HepG2 (cell line): Measurements from ENCODE around the gene PGAP1. TPM values are rescaled to one million over a fixed set of nuclear protein-coding genes. Genes with fewer than 3 reads are reported as not detected.

Source experiments
- ATAC-seq: fragments of 200-7000 bp; cut with Tn5 transposase; 3 replicates; pipeline ENCODE4 v1.9.1; 2020; ENCODE audit warnings: mild to moderate bottlenecking, moderate library complexity
- BruUV-seq: library from RNA; stranded (reverse); fragments of 400-500 nt; replicated peaks from 2 replicates; lab custom pipeline; 2021; lab: Mats Ljungman, UMichigan
- CTCF ChIA-PET: fragments of 300-600 bp; formaldehyde crosslinking; extraction: SDS; loops from one replicate; lab custom pipeline; 2021; ENCODE audit warnings: low total read pairs, inconsistent platforms, low intra/inter-chr PET ratio; lab: Yijun Ruan, JAX
- POLR2A ChIA-PET: fragments of 350-600 bp; sonication (Branson Sonifier 250); formaldehyde crosslinking; loops from one replicate; lab custom pipeline; 2020; ENCODE audit warnings: antibody characterized with exemption, inconsistent platforms; lab: Yijun Ruan, JAX
- DNase-seq: peaks from one replicate; pipeline ENCODE4 v3.0.0-alpha.2; 2015; ENCODE audit warnings: low spot score
- FAIRE-seq: peaks from 3 replicates; lab custom pipeline; 2011; peaks lifted over from hg19 to GRCh38; lab: Jason Lieb, UNC
- H2AFZ ChIP-seq: one replicate; pipeline ENCODE4 v1.6.1; 2011; ENCODE audit warnings: low read length, inconsistent platforms
- H3K27ac ChIP-seq: fragments of 300-600 bp; 3 replicates; pipeline ENCODE4 v1.8.0; 2011; ENCODE audit warnings: mixed run types, mild to moderate bottlenecking, mixed read lengths, low read length, inconsistent platforms; ENCODE audit not compliant: insufficient read depth; ENCODE audit errors: extremely low read length
- H3K27me3 ChIP-seq, 2 experiments: fragments of 200-600 bp in 1 of 2; 2 replicates in 1 of 2; 3 replicates in 1 of 2; pipeline versions ENCODE4 v1.6.0 to v1.8.0; 2011; ENCODE audit warnings: low read length in 2 of 2, mild to moderate bottlenecking in 2 of 2, moderate library complexity in 2 of 2, inconsistent platforms in 1 of 2; ENCODE audit not compliant: insufficient read depth in 2 of 2, control insufficient read depth in 1 of 2
- H3K36me3 ChIP-seq, 2 experiments: fragments of 200-600 bp in 1 of 2; replicated peaks in 1 of 2; 2 replicates in 1 of 2; 3 replicates in 1 of 2; pipeline versions ENCODE4 v1.5.1 to v1.8.0; 2011; ENCODE audit warnings: low read length in 2 of 2, inconsistent platforms in 1 of 2; ENCODE audit not compliant: insufficient read depth in 2 of 2, control insufficient read depth in 1 of 2
- H3K4me1 ChIP-seq: 2 replicates; pipeline ENCODE4 v1.5.1; 2012; ENCODE audit warnings: low read length, inconsistent platforms; ENCODE audit not compliant: insufficient read depth
- H3K4me2 ChIP-seq: 2 replicates; pipeline ENCODE4 v1.6.0; 2011; ENCODE audit warnings: low read depth, low read length, inconsistent platforms
- H3K4me3 ChIP-seq, 3 experiments: fragments of 200-600 bp in 1 of 3; sonication (generic), shearing (Covaris generic) in 1 of 3; replicated peaks in 1 of 3; 2 replicates each; pipeline ENCODE4 v1.5.1; 2011 to 2016; ENCODE audit warnings: low read length in 3 of 3, inconsistent platforms in 2 of 3, low read depth in 2 of 3, mild to moderate bottlenecking in 2 of 3, control low read depth in 1 of 3, mixed read lengths in 1 of 3; ENCODE audit not compliant: insufficient read depth in 1 of 3
- H3K79me2 ChIP-seq: one replicate; pipeline ENCODE4 v1.6.1; 2011; ENCODE audit warnings: low read length, inconsistent platforms; ENCODE audit not compliant: insufficient read depth
- H3K9ac ChIP-seq: 2 replicates; pipeline ENCODE4 v1.6.0; 2011; ENCODE audit warnings: mild to moderate bottlenecking, low read depth, low read length, inconsistent platforms; ENCODE audit not compliant: insufficient read depth
- H3K9me3 ChIP-seq: 2 replicates; pipeline ENCODE4 v1.5.1; 2012; ENCODE audit warnings: mild to moderate bottlenecking, low read length
- H4K20me1 ChIP-seq: 2 replicates; pipeline ENCODE4 v1.6.0; 2011; ENCODE audit warnings: inconsistent platforms, mild to moderate bottlenecking, low read length, moderate library complexity; ENCODE audit not compliant: insufficient read depth
- ARNT2 ChIP-seq: sonication (generic); formaldehyde crosslinking; IDR thresholded peaks from 2 replicates; pipeline ENCODE4 v1.8.0; 2022; ENCODE audit warnings: mild to moderate bottlenecking, low read depth, missing genetic modification reagents, moderate library complexity
- CENPX ChIP-seq: sonication (generic); formaldehyde crosslinking; IDR thresholded peaks from 2 replicates; pipeline ENCODE4 v1.9.0; 2021; ENCODE audit warnings: mild to moderate bottlenecking, missing genetic modification reagents, moderate library complexity
- CTCF ChIP-seq: sonication (generic); formaldehyde crosslinking; IDR thresholded peaks from 2 replicates; pipeline ENCODE4 v1.5.0; 2020; ENCODE audit warnings: mild to moderate bottlenecking, missing genetic modification reagents, moderate library complexity
- FOSL2 ChIP-seq: sonication (generic); formaldehyde crosslinking; IDR thresholded peaks from 2 replicates; pipeline ENCODE4 v1.4.0; 2020; ENCODE audit warnings: missing genetic modification reagents
- RBAK ChIP-seq: sonication (generic); formaldehyde crosslinking; IDR thresholded peaks from 2 replicates; pipeline ENCODE4 v1.5.1; 2020; ENCODE audit warnings: mild to moderate bottlenecking, missing genetic modification reagents
- STAG1 ChIP-seq: sonication (generic); formaldehyde crosslinking; IDR thresholded peaks from 2 replicates; pipeline ENCODE4 v1.4.0; 2020; ENCODE audit warnings: missing genetic modification reagents
- SYNCRIP ChIP-seq: fragments of 200-400 bp; formaldehyde crosslinking; IDR thresholded peaks from 2 replicates; pipeline ENCODE4 v1.6.1; 2018; ENCODE audit warnings: mild to moderate bottlenecking, low read depth, low read length; ENCODE audit not compliant: insufficient read depth
- ZNF512B ChIP-seq: sonication (generic); formaldehyde crosslinking; IDR thresholded peaks from 2 replicates; pipeline ENCODE4 v1.5.1; 2020; ENCODE audit warnings: missing genetic modification reagents, mild to moderate bottlenecking, borderline replicate concordance
- ZNF737 ChIP-seq: sonication (generic); formaldehyde crosslinking; IDR thresholded peaks from 2 replicates; pipeline ENCODE4 v1.5.0; 2020; ENCODE audit warnings: missing genetic modification reagents, mild to moderate bottlenecking, borderline replicate concordance
- in situ Hi-C: cut with HindIII; loops from 2 replicates; pipeline ENCODE4 v1.10.0; 2017; ENCODE audit warnings: low pct_unique_long_range_greater_than_20kb; ENCODE audit not compliant: extremely low pct_ligation_motif_present
- intact Hi-C: fragments of 100-400 bp; cut with micrococcal nuclease; formaldehyde crosslinking; loops from one replicate; pipeline ENCODE4 v1.10.0; 2022; ENCODE audit not compliant: unreplicated experiment
- polyA plus RNA-seq, 8 experiments: library from polyadenylated mRNA; depleted of rRNA in 3 of 8; stranded (reverse) in 7 of 8; unstranded in 1 of 8; fragments of >200 nt; fragmentation: Illumina TruSeq in 4 of 8; extraction: Trizol in 4 of 8; gene quantifications; 2 replicates each; pipeline versions ENCODE4 v1.2.1 to v1.2.3, GENCODE V29; 2011 to 2016; ENCODE audit warnings: low read depth in 4 of 8, missing spikeins in 1 of 8, mixed read lengths in 1 of 8; ENCODE audit not compliant: insufficient read depth in 1 of 8
- total RNA-seq, 5 experiments: library from RNA; depleted of rRNA; stranded (reverse); fragments of >200 nt; fragmentation: Illumina TruSeq; extraction: Trizol; gene quantifications; 2 replicates each; pipeline ENCODE4 v1.2.3, GENCODE V29; 2016; ENCODE audit warnings: low read depth in 1 of 5
- TF ChIP-seq, protein P1 (sequence below): sonication (generic); formaldehyde crosslinking; IDR thresholded peaks from 2 replicates; pipeline ENCODE4 v1.5.1; 2020; ENCODE audit warnings: missing genetic modification reagents, mild to moderate bottlenecking, borderline replicate concordance
- TF ChIP-seq, protein P2 (sequence below): IDR thresholded peaks from 2 replicates; pipeline ENCODE4 v1.6.1; 2016; ENCODE audit warnings: missing genetic modification reagents, missing compliant biosample characterization

PGAP1 gene
- total and polyA plus RNA-seq, 2 of the 13 experiments (the other 11 are each of a cell fraction or from before 2014, with no cell fraction given) = 4.1 to 6.4 TPM

DNA sequence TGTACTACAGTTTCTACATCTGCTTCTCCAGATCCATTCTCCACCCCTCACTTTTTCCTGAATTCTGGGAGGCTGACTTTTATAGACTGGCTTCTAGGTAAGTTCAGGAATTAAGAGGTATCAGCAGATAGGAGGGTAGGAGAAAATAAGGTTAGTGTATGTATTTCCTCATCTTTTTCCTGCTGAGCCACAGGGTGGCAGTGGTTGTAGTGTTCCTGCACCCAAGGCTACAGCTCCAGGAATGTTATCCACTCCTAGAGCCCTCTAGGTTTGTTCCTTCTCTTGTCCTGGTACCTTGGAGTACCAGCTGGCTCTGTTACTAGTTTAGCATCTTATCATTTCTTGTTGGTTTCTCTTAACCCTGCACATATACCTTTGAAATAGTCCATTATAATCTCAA is 76.6 kb downstream of the PGAP1 start:
- Histone ChIP-seq H3K4me2 (no peak overlapping the region), H3K27me3 (no peaks in the 10 kb centered on the region), H2AFZ (no peak overlapping the region), H3K4me1 (peaks cover 6% of the 10 kb centered on the region; the same call in 1 of the 2 replicates), H3K27ac (no peak overlapping the region), H4K20me1 (no peaks in the 10 kb centered on the region), H3K36me3 (peaks cover 1 to 6% of the 10 kb centered on the region in 2 experiments; a peak in 3 of 5 replicates), H3K9ac (no peak overlapping the region), H3K4me3 (no peak overlapping the region), H3K79me2 (no peaks in the 10 kb centered on the region), H3K9me3 (no peaks in the 10 kb centered on the region)
- FAIRE-seq (no peak), ATAC-seq (peak; percentile 82), DNase-seq (peak; percentile 14)
- TF ChIP-seq STAG1 (peak; percentile 29), CTCF (CRISPR knock-in tag) (peak; percentile 32; the same call in 1 of the 2 replicates), FOSL2 (CRISPR knock-in tag) (no peak)
- intact Hi-C loops (loop anchor here (5.0 to 10.0 kb wide), 2 partner anchors 77 to 165 kb away; partner anchors contain the start of gene PGAP1), in situ Hi-C loops (no loop called here)
- POLR2A ChIA-PET = no interaction called here
- CTCF ChIA-PET = interaction anchor here (1.3 kb wide), 1 partner anchor 529 kb away, joined by 4 read pairs; no protein-coding TSS in a partner anchor
- BruUV-seq = no TSS peak

- Histone ChIP-seq H3K4me2 (no peak overlapping the region), H3K9ac (no peak overlapping the region), H3K79me2 (no peaks in the 10 kb centered on the region), H2AFZ (no peak overlapping the region), H3K9me3 (no peaks in the 10 kb centered on the region), H3K4me3 (no peak overlapping the region), H3K36me3 (peaks cover 1 to 11% of the 10 kb centered on the region in 2 experiments; a peak in 3 of 5 replicates), H3K27ac (no peak overlapping the region), H3K27me3 (no peaks in the 10 kb centered on the region), H4K20me1 (no peaks in the 10 kb centered on the region), H3K4me1 (peaks cover under 1% of the 10 kb centered on the region; the same call in 1 of the 2 replicates)
- ChIA-PET CTCF (no interaction called here), POLR2A (interaction anchor here (1.0 kb wide), 1 partner anchor 47 kb away, joined by 3 read pairs; the partner anchor contains the start of gene GTF3C3)
- DNase-seq (no peak), ATAC-seq (no peak), FAIRE-seq (no peak)
- BruUV-seq = no TSS peak
- intact Hi-C loops (no loop called here), in situ Hi-C loops (no loop called here)
- TF ChIP-seq, protein P1, sequence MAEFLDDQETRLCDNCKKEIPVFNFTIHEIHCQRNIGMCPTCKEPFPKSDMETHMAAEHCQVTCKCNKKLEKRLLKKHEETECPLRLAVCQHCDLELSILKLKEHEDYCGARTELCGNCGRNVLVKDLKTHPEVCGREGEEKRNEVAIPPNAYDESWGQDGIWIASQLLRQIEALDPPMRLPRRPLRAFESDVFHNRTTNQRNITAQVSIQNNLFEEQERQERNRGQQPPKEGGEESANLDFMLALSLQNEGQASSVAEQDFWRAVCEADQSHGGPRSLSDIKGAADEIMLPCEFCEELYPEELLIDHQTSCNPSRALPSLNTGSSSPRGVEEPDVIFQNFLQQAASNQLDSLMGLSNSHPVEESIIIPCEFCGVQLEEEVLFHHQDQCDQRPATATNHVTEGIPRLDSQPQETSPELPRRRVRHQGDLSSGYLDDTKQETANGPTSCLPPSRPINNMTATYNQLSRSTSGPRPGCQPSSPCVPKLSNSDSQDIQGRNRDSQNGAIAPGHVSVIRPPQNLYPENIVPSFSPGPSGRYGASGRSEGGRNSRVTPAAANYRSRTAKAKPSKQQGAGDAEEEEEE (CRISPR knock-in tag) = no peak
- no peak for TF ChIP-seq CENPX
- TF ChIP-seq, protein P2, sequence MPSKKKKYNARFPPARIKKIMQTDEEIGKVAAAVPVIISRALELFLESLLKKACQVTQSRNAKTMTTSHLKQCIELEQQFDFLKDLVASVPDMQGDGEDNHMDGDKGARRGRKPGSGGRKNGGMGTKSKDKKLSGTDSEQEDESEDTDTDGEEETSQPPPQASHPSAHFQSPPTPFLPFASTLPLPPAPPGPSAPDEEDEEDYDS (CRISPR knock-in tag) = no peak
- no peak for TF ChIP-seq RBAK (CRISPR knock-in tag)
- TF ChIP-seq ARNT2 (CRISPR knock-in tag) = no peak
- TF ChIP-seq ZNF512B (CRISPR knock-in tag) = no peak
- TF ChIP-seq ZNF737 (CRISPR knock-in tag) = no peak
- no peak for TF ChIP-seq SYNCRIP
Observed at GRCh38 chr2:196846295-196846694, 80.2 kb downstream of the PGAP1 start.
